Activated naive CD4-positive, alpha-beta T cell (primary cell): Measurements from ENCODE around the gene NAA40.
A peak's percentile ranks its signal among the peaks of the same experiment; 100 is the strongest.

ENCODE experiments used
- DNase-seq, 4 experiments: peaks; one replicate each; lab custom pipeline; 2025; lab: John Stamatoyannopoulos, UW

NAA40 gene

GRCh38 chr11:63913866-63914830 lies 24.7 kb upstream of the NAA40 start:
- no peak for DNase-seq

- no peak for DNase-seq
These were observed 23.7 kb upstream of the NAA40 start for GRCh38 chr11:63914896-63915691.

GRCh38 chr11:63915961-63916836 lies 22.6 kb upstream of the NAA40 start:
- no peak for DNase-seq

GRCh38 chr11:63916837-63917691 lies 21.7 kb upstream of the NAA40 start, which contains the start of gene RCOR2:
Gene RCOR2 (minus strand): TSS chr11:63917164. CDS start chr11:63916456, 708 bp downstream.
- DNase-seq: peak in 2 of 4 experiments; percentile 19 to 39

DNA sequence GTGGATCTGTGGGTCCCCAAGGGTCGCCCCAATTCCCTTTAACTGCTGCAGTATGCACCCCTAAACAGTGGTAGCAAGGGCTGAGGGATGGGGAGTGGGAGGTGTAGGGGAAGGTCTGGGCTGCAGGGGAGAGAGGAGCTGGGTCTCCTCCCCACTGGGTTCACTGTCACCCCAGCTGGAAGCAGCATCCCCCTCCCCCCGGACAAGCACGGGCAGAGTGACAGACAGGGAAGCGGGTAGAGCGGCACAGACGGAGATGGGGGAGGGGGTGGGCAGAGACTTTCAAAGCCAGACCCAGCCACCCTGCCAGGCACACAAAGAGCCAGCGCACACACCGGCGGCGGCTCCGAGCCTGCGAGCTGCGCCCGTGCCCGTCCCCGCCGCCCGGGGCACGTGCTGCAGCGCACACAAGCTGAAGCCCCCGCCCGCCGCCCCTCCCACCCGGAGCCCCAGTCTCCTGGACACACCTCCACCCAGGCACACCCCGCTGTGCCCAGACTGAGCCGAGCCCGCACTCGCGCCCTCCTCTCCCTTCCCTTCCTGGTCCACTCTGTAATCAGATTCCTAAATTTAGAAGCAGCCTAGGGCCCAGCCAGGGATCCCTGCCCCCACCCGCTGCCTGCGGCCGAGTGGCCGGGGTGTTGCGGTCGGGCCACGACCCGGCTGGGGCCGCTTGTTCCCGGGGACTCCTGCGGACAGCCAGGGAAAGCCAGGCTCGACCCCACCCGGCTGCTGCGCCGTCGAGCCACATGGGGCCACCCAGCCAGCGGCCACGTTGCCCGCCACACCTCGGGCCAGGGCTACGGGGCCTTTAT lies 20.9 kb upstream of the NAA40 start:
- peak in 1 of 4 experiments; percentile 29 for DNase-seq

GRCh38 chr11:63918507-63919191 lies 20.2 kb upstream of the NAA40 start:
- DNase-seq: no peak

- DNase-seq: no peak
These were observed 19.3 kb upstream of the NAA40 start for GRCh38 chr11:63919267-63920125.

- DNase-seq: no peak
These were observed 18.5 kb upstream of the NAA40 start for GRCh38 chr11:63920126-63920938.

GRCh38 chr11:63920939-63921417 lies 17.8 kb upstream of the NAA40 start:
- no peak for DNase-seq

GRCh38 chr11:63922673-63923192 lies 16.1 kb upstream of the NAA40 start:
- DNase-seq: no peak

DNA sequence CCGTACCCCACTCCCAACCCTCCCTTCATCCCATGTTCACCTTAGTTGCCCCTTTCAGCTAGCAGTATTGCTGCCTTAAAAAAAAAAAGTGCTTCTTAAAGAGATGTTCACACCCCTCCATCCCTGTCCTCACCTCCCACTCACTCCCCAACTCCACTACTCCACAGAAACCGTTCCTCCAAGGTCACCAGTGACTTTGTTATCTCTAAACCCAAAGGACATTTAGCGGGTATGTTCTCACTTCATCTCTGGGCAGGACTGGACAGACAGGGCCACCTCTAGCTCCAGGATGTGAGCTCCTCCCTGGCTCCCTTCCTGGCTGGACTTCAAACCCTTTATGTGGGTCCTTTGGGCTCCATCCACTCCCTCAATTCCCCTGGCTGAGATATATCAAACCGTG lies 15.5 kb upstream of the NAA40 start:
- no peak for DNase-seq

GRCh38 chr11:63929616-63930015 lies 9.2 kb upstream of the NAA40 start:
- no peak for DNase-seq

DNA sequence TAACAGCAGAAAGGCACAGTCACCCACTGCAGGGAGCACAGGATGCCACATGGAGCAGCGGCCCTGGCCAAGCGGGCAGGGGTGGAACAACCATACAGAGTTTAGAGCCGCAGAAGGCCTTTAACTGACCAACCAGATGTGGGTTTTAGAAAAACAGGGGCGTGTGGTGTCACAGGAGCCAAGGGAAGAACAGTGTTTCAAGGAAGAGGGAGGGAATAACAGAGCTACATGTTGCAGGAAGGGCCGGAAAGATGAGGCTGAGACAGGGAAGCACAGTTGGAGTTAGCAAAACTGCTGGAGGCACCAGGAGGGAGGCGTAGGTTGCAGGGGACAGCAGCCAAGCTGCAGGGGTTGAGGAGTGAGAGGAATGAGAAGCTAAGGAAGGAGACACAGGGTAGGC lies 7.8 kb upstream of the NAA40 start:
- no peak for DNase-seq

GRCh38 chr11:63931876-63932275 lies 6.9 kb upstream of the NAA40 start:
- DNase-seq: no peak

GRCh38 chr11:63933459-63933858 lies 5.3 kb upstream of the NAA40 start:
- DNase-seq: no peak

- no peak for DNase-seq
These were observed 906 bp upstream of the NAA40 start for GRCh38 chr11:63937713-63938478.
